ENCODE measurements around the gene CAMTA1. TPM values are rescaled to one million over a fixed set of nuclear protein-coding genes. Genes with fewer than 3 reads are reported as not detected.

The CAMTA1 gene
- total RNA-seq, 1 experiment from 2014 or later, result 82.2 TPM

GRCh38 chr1:7628273-7628672 lies 843.0 kb downstream of the CAMTA1 start:
- in situ Hi-C loops (cut with HindIII; ENCODE audit: low pct_unique_long_range_greater_than_20kb, low sequenced_read_pairs), result no loop called here
- Histone ChIP-seq H3K36me3 (ENCODE audit: control insufficient read depth, insufficient read depth, low read length) (no peaks in the 10 kb centered on the region), H3K4me3 (ENCODE audit: low read depth in 2 of 2, low read length in 2 of 2) (no peak overlapping the region), H3K27ac (ENCODE audit: low read length) (no peak overlapping the region), H3K9me3 (ENCODE audit: control insufficient read depth, insufficient read depth, low read depth, low read length) (no peaks in the 10 kb centered on the region), H3K27me3 (ENCODE audit: control insufficient read depth, insufficient read depth, low read length) (peaks cover 21% of the 10 kb centered on the region), H3K4me1 (ENCODE audit: control insufficient read depth, insufficient read depth, low read length) (no peaks in the 10 kb centered on the region)
- intact Hi-C loops (cut with micrococcal nuclease; ENCODE audit: unreplicated experiment), result no loop called here
- CTCF ChIA-PET, result no interaction called here
- DNase-seq (ENCODE audit: low read depth, low spot score), result no peak
- TF ChIP-seq REST (IDR thresholded peaks at IDR 0.05; ENCODE audit: insufficient read depth in 1 of 2, low read depth in 2 of 2, low read length in 1 of 2) (no peak), POLR2AphosphoS5 (IDR thresholded peaks at IDR 0.05; ENCODE audit: low read depth, low read length) (no peak), TCF7L2 (IDR thresholded peaks at IDR 0.05; ENCODE audit: low read depth, low read length) (no peak), SIN3A (IDR thresholded peaks at IDR 0.05; ENCODE audit: borderline replicate concordance, insufficient read depth, low read depth, low read length) (no peak), CTCF (IDR thresholded peaks at IDR 0.05) (no peak)
- no TSS peak for BruUV-seq (replicated peaks)
- POLR2A ChIA-PET, result no interaction called here
- no peak for ATAC-seq

DNA sequence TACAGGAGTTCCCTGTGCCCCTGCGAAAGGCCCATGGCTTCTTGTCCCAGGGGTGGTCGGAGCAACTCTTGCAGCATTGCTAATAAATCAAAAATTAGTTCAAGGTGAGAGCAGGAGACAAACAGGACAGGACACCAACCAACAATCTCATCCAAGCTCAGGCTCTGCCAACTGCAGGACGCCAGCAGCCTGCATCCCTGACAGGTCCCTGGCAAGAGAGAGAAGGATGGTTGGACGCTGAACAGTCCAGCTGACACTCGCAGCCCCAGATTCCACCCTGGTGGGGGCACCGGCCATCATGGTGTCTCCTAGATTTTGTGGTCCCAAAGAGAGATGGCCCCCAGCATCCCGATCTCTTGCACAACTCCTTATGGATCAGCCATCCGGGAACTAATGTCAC lies 843.8 kb downstream of the CAMTA1 start:
- in situ Hi-C loops (cut with HindIII; ENCODE audit: low pct_unique_long_range_greater_than_20kb, low sequenced_read_pairs) (no loop called here), intact Hi-C loops (cut with micrococcal nuclease; ENCODE audit: unreplicated experiment) (no loop called here)
- peaks cover 21% of the 10 kb centered on the region for H3K27me3 ChIP-seq (ENCODE audit: control insufficient read depth, insufficient read depth, low read length)
- DNase-seq (ENCODE audit: low read depth, low spot score), result no peak
- no peaks in the 10 kb centered on the region for H3K9me3 ChIP-seq (ENCODE audit: control insufficient read depth, insufficient read depth, low read depth, low read length)
- no peak overlapping the region for H3K4me3 ChIP-seq (ENCODE audit: low read depth in 2 of 2, low read length in 2 of 2)
- BruUV-seq (replicated peaks), result no TSS peak
- no peaks in the 10 kb centered on the region for H3K36me3 ChIP-seq (ENCODE audit: control insufficient read depth, insufficient read depth, low read length)
- H3K4me1 ChIP-seq (ENCODE audit: control insufficient read depth, insufficient read depth, low read length), result no peaks in the 10 kb centered on the region
- no peak overlapping the region for H3K27ac ChIP-seq (ENCODE audit: low read length)
- TF ChIP-seq TCF7L2 (IDR thresholded peaks at IDR 0.05; ENCODE audit: low read depth, low read length) (no peak), POLR2AphosphoS5 (IDR thresholded peaks at IDR 0.05; ENCODE audit: low read depth, low read length) (no peak), SIN3A (IDR thresholded peaks at IDR 0.05; ENCODE audit: borderline replicate concordance, insufficient read depth, low read depth, low read length) (no peak), CTCF (IDR thresholded peaks at IDR 0.05) (no peak), REST (IDR thresholded peaks at IDR 0.05; ENCODE audit: insufficient read depth in 1 of 2, low read depth in 2 of 2, low read length in 1 of 2) (no peak)
- CTCF ChIA-PET, result no interaction called here
- POLR2A ChIA-PET, result interaction anchor here (0.5 kb wide), 1 partner anchor 1107 kb away, joined by 3 read pairs; no protein-coding TSS in a partner anchor
- ATAC-seq, result no peak
